Memory B cell (primary cell): ENCODE results near the gene CBX7.
"Not testable (repeated sequence)": the region's sequence is repeated elsewhere in the genome, so short reads cannot be mapped to it uniquely, and the experiment has no call there.

Source experiments
- ATAC-seq: fragments of 150-1000 bp; cut with Tn5 transposase; 2 replicates; pipeline ENCODE4 v1.10.0; 2021; ENCODE audit warnings: low read depth, mild to moderate bottlenecking, moderate library complexity
- DNase-seq, 2 donors: peaks; one replicate each; pipeline ENCODE4 v3.0.0; 2022; ENCODE audit warnings: low spot score in 2 of 2
- H3K27ac Mint-ChIP-seq: one replicate; pipeline ENCODE4 v1.8.0; 2022; ENCODE audit warnings: mild to moderate bottlenecking, moderate library complexity, mixed read lengths
- H3K27me3 Mint-ChIP-seq: one replicate; pipeline ENCODE4 v1.8.0; 2022; ENCODE audit warnings: mixed read lengths
- H3K36me3 Mint-ChIP-seq: one replicate; pipeline ENCODE4 v1.8.0; 2022; ENCODE audit warnings: mild to moderate bottlenecking, mixed read lengths
- H3K4me1 Mint-ChIP-seq: one replicate; pipeline ENCODE4 v1.8.0; 2022; ENCODE audit warnings: mixed read lengths
- H3K4me3 Mint-ChIP-seq: one replicate; pipeline ENCODE4 v1.8.0; 2022; ENCODE audit warnings: mild to moderate bottlenecking, moderate library complexity, mixed read lengths
- H3K9me3 Mint-ChIP-seq: one replicate; pipeline ENCODE4 v1.8.0; 2022; ENCODE audit warnings: mixed read lengths

Gene CBX7

GRCh38 chr22:39169797-39170466 is 17.5 kb upstream of the CBX7 start:
- peaks cover 1% of the 10 kb centered on the region for H3K27me3 Mint-ChIP-seq
- H3K4me1 Mint-ChIP-seq: peaks cover 26% of the 10 kb centered on the region
- peak overlapping the region; percentile 64 for H3K27ac Mint-ChIP-seq
- no peaks in the 10 kb centered on the region for H3K36me3 Mint-ChIP-seq
- no peak overlapping the region for H3K4me3 Mint-ChIP-seq
- ATAC-seq (no peak), DNase-seq (no peak)
- H3K9me3 Mint-ChIP-seq: no peaks in the 10 kb centered on the region

- Mint-ChIP-seq H3K4me1 (peaks cover 4% of the 10 kb centered on the region), H3K36me3 (no peaks in the 10 kb centered on the region), H3K27me3 (peaks cover 1% of the 10 kb centered on the region), H3K4me3 (no peak overlapping the region), H3K9me3 (no peaks in the 10 kb centered on the region), H3K27ac (no peak overlapping the region)
- ATAC-seq: no peak
- no peak for DNase-seq
Observed at GRCh38 chr22:39166547-39166946, 14.1 kb upstream of the CBX7 start.

- DNase-seq, H3K4me1 Mint-ChIP-seq, H3K36me3 Mint-ChIP-seq, ATAC-seq, H3K4me3 Mint-ChIP-seq, H3K27me3 Mint-ChIP-seq, H3K27ac Mint-ChIP-seq, H3K9me3 Mint-ChIP-seq: not testable (repeated sequence)
Observed at GRCh38 chr22:39156093-39156492, 3.6 kb upstream of the CBX7 start.

- H3K9me3 Mint-ChIP-seq: no peaks in the 10 kb centered on the region
- ATAC-seq (no peak), DNase-seq (no peak)
- H3K27ac Mint-ChIP-seq: no peak overlapping the region
- peaks cover 14% of the 10 kb centered on the region for H3K4me1 Mint-ChIP-seq
- H3K27me3 Mint-ChIP-seq: peaks cover 6% of the 10 kb centered on the region
- no peak overlapping the region for H3K4me3 Mint-ChIP-seq
- H3K36me3 Mint-ChIP-seq: no peaks in the 10 kb centered on the region
Observed at GRCh38 chr22:39155421-39155820, 2.9 kb upstream of the CBX7 start.

GRCh38 chr22:39153220-39153717 is 789 bp upstream of the CBX7 start:
- Mint-ChIP-seq H3K4me3 (peak overlapping the region; percentile 97), H3K27ac (peak overlapping the region; percentile 93), H3K27me3 (peaks cover 6% of the 10 kb centered on the region), H3K4me1 (peaks cover 32% of the 10 kb centered on the region), H3K9me3 (no peaks in the 10 kb centered on the region), H3K36me3 (no peaks in the 10 kb centered on the region)
- ATAC-seq: no peak
- no peak for DNase-seq

- DNase-seq (no peak), ATAC-seq (no peak)
- Mint-ChIP-seq H3K36me3 (no peaks in the 10 kb centered on the region), H3K27me3 (peaks cover 6% of the 10 kb centered on the region), H3K27ac (no peak overlapping the region), H3K9me3 (no peaks in the 10 kb centered on the region), H3K4me1 (peaks cover 34% of the 10 kb centered on the region), H3K4me3 (peak overlapping the region; percentile 97)
Observed at GRCh38 chr22:39152024-39152510, 413 bp downstream of the CBX7 start.

- H3K27me3 Mint-ChIP-seq: peaks cover 6% of the 10 kb centered on the region
- peak overlapping the region; percentile 97 for H3K4me3 Mint-ChIP-seq
- DNase-seq (no peak), ATAC-seq (no peak)
- no peaks in the 10 kb centered on the region for H3K9me3 Mint-ChIP-seq
- H3K27ac Mint-ChIP-seq: peak overlapping the region; percentile 97
- H3K36me3 Mint-ChIP-seq: no peaks in the 10 kb centered on the region
- peaks cover 37% of the 10 kb centered on the region for H3K4me1 Mint-ChIP-seq
Observed at GRCh38 chr22:39151329-39151975, 1.0 kb downstream of the CBX7 start.

- Mint-ChIP-seq H3K27ac (peak overlapping the region; percentile 97), H3K36me3 (no peaks in the 10 kb centered on the region), H3K4me3 (peak overlapping the region; percentile 97), H3K4me1 (peaks cover 39% of the 10 kb centered on the region), H3K9me3 (no peaks in the 10 kb centered on the region), H3K27me3 (peaks cover 6% of the 10 kb centered on the region)
- ATAC-seq (no peak), DNase-seq (no peak)
Observed at GRCh38 chr22:39150848-39151215, 1.6 kb downstream of the CBX7 start.

- peaks cover 39% of the 10 kb centered on the region for H3K4me1 Mint-ChIP-seq
- peak overlapping the region; percentile 97 for H3K27ac Mint-ChIP-seq
- H3K36me3 Mint-ChIP-seq: no peaks in the 10 kb centered on the region
- ATAC-seq (no peak), DNase-seq (no peak)
- no peaks in the 10 kb centered on the region for H3K9me3 Mint-ChIP-seq
- peaks cover 6% of the 10 kb centered on the region for H3K27me3 Mint-ChIP-seq
- H3K4me3 Mint-ChIP-seq: peak overlapping the region; percentile 97
Observed at GRCh38 chr22:39149915-39150847, 2.3 kb downstream of the CBX7 start.

GRCh38 chr22:39148727-39149535 is 3.5 kb downstream of the CBX7 start:
- Mint-ChIP-seq H3K9me3 (no peaks in the 10 kb centered on the region), H3K4me3 (peak overlapping the region; percentile 97), H3K4me1 (peaks cover 45% of the 10 kb centered on the region), H3K27ac (peak overlapping the region; percentile 97), H3K36me3 (no peaks in the 10 kb centered on the region), H3K27me3 (peaks cover 6% of the 10 kb centered on the region)
- ATAC-seq (peak; percentile 45), DNase-seq (peak; percentile 57 to 74)

GRCh38 chr22:39148026-39148726 is 4.3 kb downstream of the CBX7 start:
- no peak for DNase-seq
- Mint-ChIP-seq H3K27me3 (no peaks in the 10 kb centered on the region), H3K4me3 (peak overlapping the region; percentile 59), H3K36me3 (no peaks in the 10 kb centered on the region), H3K4me1 (peaks cover 46% of the 10 kb centered on the region), H3K9me3 (no peaks in the 10 kb centered on the region), H3K27ac (peak overlapping the region; percentile 97)
- ATAC-seq: no peak

GRCh38 chr22:39147335-39148025 is 5.0 kb downstream of the CBX7 start:
- Mint-ChIP-seq H3K9me3 (no peaks in the 10 kb centered on the region), H3K27ac (peak overlapping the region; percentile 97), H3K36me3 (no peaks in the 10 kb centered on the region), H3K27me3 (no peaks in the 10 kb centered on the region), H3K4me1 (peaks cover 46% of the 10 kb centered on the region), H3K4me3 (no peak overlapping the region)
- no peak for ATAC-seq
- DNase-seq: no peak
